HG03460 (cell line): Measurements from ENCODE around the gene RNF212.
"Not testable (repeated sequence)": the region's sequence is repeated elsewhere in the genome, so short reads cannot be mapped to it uniquely, and the experiment has no call there.

Experiments
- ATAC-seq: cut with Tn5 transposase; IDR thresholded peaks from one replicate; pipeline ENCODE4 v1.9.1; 2021; ENCODE audit not compliant: unreplicated experiment

RNF212 gene

GRCh38 chr4:1072830-1073446 lies 40.4 kb downstream of the RNF212 start:
- ATAC-seq, result no peak

GRCh38 chr4:1069394-1069793 lies 44.0 kb downstream of the RNF212 start:
- ATAC-seq, result no peak

DNA sequence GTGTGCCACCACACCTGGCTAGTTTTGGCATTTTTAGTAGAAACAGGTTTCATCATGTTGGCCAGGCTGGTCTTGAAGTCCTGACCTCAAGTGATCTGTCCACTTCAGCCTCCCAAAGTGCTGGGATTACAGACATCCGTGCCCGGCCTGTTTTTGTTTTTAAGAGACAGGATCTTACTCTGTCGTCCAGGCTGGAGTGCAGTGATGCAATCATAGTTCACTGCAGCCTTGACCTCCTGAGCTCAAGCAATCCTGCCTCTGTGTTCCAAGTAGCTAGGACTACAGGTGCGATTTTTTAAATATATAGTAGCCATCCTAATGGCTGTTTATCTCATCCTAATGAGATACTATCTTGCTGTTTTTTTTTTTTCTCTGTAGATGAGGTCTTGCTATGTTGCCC lies 47.6 kb downstream of the RNF212 start:
- ATAC-seq, result no peak

- no peak for ATAC-seq
Observed at GRCh38 chr4:1062419-1062818, 50.9 kb downstream of the RNF212 start.

GRCh38 chr4:1061760-1062159 lies 51.6 kb downstream of the RNF212 start:
- no peak for ATAC-seq

GRCh38 chr4:1061056-1061700 lies 52.2 kb downstream of the RNF212 start:
- ATAC-seq, result no peak

GRCh38 chr4:1060621-1061020 lies 52.7 kb downstream of the RNF212 start:
- no peak for ATAC-seq

GRCh38 chr4:1060121-1060520 lies 53.2 kb downstream of the RNF212 start:
- no peak for ATAC-seq

DNA sequence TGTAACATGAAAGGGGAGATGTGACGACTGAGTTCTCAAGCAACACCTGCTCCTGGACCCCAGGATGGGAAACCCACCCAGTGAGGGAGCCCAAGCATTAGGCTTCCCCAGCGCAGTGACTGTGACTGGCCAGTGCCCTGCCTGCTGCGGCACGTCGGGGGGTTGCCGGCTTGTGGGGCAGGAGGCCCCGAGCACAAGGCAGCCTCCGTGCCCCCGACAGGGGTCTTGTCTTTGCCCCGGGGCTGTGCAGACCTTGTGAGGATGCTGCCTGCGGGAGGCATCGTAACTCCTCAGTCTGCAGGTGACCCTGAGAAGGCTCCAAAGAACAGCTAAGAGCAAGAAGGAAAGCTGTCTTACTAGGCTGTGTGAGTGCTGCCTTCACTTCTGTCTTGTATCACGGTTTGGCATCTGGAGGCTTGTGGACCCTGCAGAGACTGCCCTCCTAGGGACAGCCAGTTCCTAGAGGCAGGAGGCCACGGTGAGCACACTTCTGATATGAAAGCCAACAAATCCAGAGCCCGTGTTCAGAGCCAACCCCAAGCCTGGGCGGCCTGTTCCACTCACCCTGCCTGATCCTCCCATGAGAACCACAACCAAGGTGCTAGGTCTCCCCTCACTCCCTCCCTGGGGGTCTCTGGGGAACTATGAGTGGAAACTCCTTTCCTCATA lies 54.2 kb downstream of the RNF212 start:
- ATAC-seq, result no peak

DNA sequence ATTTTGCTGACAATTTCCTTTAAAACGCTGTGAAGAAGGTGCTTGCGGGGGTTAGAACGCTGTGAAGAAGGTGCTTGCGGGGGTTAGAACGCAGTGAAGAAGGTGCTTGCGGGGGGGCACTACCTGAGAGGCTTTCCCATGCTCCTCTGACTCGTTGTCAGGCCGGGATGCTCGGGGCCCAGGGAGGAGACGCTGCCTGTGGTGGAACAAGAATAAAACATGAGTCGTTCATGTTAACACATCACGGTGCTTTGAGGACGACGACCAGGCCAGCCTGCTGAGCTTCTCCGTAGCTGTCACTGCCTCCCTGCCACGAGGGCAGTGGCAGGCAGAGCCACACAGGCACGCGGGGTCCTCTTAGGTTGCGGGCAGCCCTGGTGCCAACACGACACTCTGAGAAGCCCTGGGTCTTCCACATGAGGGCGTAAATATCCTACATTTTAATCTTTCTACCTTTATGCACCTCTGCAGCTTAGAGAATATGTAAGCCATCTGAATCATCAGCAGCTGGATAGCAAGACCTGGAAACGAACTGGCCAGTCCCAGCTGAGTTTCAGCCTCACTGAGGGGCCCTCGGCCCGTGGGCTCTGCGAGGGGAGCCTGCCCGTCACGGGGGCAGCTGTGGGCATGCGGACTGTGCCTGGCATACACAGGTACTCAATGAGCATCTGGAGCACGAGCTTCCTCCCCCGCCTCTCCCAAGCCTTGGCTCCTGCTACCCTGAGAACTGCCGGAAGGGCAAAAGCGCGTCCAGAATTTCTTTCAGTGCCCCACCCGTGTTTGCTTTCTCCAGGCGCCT lies 55.0 kb downstream of the RNF212 start:
- ATAC-seq, result no peak

DNA sequence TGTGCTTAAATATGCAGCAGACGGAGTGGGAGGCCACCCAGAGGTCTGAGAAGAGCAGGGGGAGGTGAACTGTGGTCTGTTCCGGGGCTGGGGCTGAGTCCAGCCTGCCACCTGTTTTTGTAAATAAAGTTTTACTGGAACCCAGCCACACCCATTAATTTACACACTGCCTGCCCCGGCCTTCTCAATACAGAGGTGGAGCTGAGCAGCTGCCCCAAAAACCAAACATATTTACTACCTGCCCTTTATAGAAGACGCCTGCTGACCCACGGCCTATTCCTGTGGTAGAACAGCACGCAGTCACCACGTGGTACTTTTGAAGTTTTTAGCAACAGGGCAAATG lies 56.0 kb downstream of the RNF212 start:
- no peak for ATAC-seq

- no peak for ATAC-seq
Observed at GRCh38 chr4:1056671-1057402, 56.5 kb downstream of the RNF212 start.

- ATAC-seq, result no peak
Observed at GRCh38 chr4:1055721-1056590, 57.4 kb downstream of the RNF212 start.

GRCh38 chr4:1055243-1055701 lies 58.1 kb downstream of the RNF212 start:
- ATAC-seq, result not testable (repeated sequence)

GRCh38 chr4:1054696-1055242 lies 58.6 kb downstream of the RNF212 start:
- not testable (repeated sequence) for ATAC-seq

- not testable (repeated sequence) for ATAC-seq
Observed at GRCh38 chr4:1053891-1054290, 59.5 kb downstream of the RNF212 start.

DNA sequence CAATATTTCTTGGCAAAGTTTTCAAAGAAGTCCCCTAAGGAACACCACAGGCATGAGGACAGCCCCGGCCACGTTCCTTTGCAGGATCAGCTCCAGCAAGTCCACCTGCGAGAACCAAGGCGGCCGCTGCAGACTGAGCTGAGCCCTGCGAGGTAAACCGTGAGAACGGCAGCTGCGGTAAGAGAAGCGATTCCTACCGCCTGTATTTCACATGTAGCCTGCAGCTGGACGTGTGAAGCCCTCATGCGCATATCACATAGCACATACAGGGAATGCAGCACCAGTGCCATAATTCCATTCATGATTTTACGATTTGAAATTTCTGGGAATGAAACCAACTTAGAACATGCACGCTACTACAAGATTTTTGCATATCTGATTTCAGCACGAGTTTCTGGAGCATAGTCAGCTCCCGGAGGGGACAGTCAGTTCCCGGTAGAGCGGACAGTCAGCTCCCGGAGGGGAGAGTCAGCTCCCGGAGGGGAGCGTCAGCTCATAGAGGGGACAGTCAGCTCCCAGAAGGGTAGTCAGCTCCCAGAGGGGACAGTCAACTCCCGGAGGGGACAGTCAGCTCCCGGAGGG lies 60.2 kb downstream of the RNF212 start:
- no peak for ATAC-seq

DNA sequence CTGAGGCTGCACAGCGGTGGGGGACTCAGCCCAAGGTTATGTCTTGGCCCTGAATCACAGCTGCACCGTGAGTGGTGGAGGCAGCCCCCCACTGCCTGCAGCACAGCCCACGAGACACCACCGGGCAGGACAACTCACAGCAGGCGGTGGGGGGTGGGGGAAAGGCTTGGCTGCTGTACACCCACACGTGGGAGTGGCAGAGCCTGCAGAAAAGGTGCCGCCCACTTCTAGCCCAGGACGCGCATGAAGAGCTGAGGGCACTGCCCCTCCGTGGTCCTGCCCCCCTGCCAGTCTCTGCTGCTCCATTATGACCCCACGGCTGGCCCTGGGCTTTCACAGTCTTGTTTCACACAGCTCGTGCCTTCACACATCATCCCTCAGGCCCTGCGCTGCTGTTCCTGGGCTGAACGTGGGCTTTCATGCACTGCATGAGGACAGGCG lies 61.1 kb downstream of the RNF212 start:
- no peak for ATAC-seq

DNA sequence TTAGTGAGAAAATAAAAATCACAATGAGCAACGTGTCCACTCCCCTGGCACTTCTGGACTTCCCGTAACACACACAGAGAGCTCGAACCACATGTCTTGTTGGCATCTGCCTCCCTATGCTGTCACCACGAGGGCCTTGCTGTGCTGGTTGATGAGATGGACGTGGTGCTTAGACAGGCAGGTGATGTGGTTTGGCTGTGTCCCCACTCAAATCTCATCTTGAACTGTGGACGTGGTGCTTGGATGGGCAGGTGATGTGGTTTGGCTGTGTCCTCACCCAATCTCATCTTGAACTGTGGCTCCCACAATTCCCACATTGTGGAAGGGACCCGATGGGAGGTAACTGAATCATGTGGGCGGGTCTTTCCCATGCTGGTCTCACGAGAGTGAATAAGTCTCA lies 61.9 kb downstream of the RNF212 start:
- ATAC-seq, result no peak
